MCF 10A (cell line): ENCODE data around the gene RAB4A. TPM values are rescaled to one million over a fixed set of nuclear protein-coding genes. Genes with fewer than 3 reads are reported as not detected.

Experiments used
- total RNA-seq: library from RNA; stranded (reverse); gene quantifications from 2 replicates; pipeline ENCODE4 v1.2.3, GENCODE V29; 2022

The RAB4A gene
- total RNA-seq, 1 experiment from 2014 or later = 87.4 TPM

Other genes starting within 250 kb of the RAB4A start
- gene CCSAP, start 71.9 kb downstream of the RAB4A start, total RNA-seq = 11.3 and 13.2 TPM in 2 replicates
- 0.42 TPM in 1 of 2 replicates, not detected in the other for gene ACTA1, start 163.0 kb downstream of the RAB4A start, total RNA-seq
- gene NUP133, start 237.2 kb downstream of the RAB4A start, total RNA-seq = 65.2 and 67.3 TPM in 2 replicates